ENCODE data around the gene CLDN6. TPM values are rescaled to one million over a fixed set of nuclear protein-coding genes. Genes with fewer than 3 reads are reported as not detected.

Gene CLDN6
- total RNA-seq, 1 donor from 2014 or later = 31.1 TPM

DNA sequence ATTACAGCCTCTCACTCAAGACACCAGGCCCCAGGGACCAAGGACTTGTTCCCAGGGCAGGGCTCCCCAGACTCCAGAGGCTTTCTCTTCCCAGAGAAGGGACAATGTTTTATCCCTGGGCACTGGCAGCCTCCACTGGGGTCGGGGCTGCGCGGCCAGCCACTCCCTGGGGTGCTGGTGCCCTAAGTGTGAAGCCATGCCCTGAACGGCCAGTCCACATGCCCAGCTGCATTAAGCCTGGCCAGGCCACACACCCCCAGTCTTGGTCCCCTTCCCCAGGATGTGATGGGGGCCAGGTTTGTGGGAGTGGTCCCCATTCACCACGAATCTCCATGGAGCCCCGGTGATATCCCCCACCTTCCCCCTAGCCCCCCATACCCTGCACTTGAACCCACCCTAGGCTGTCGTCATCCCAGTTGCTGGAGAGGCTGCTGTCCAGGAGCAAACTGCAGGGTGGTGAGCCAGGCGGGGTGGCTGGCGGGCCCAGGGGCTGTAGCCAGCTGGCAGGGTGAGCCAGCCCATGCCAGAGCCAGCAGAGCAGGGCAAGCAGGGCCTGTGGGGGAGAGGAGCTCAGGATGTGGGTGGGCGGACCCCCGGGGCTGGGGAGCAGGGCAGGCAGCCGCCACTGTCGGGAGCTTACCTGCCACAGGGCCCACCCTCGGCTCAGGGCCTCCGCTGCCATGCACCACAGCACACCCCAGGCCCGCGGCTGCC is 44.2 kb downstream of the CLDN6 start:
- no peak for DNase-seq
- TF ChIP-seq, protein P1, sequence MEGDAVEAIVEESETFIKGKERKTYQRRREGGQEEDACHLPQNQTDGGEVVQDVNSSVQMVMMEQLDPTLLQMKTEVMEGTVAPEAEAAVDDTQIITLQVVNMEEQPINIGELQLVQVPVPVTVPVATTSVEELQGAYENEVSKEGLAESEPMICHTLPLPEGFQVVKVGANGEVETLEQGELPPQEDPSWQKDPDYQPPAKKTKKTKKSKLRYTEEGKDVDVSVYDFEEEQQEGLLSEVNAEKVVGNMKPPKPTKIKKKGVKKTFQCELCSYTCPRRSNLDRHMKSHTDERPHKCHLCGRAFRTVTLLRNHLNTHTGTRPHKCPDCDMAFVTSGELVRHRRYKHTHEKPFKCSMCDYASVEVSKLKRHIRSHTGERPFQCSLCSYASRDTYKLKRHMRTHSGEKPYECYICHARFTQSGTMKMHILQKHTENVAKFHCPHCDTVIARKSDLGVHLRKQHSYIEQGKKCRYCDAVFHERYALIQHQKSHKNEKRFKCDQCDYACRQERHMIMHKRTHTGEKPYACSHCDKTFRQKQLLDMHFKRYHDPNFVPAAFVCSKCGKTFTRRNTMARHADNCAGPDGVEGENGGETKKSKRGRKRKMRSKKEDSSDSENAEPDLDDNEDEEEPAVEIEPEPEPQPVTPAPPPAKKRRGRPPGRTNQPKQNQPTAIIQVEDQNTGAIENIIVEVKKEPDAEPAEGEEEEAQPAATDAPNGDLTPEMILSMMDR (IDR thresholded peaks at IDR 0.05; ENCODE audit: partially characterized antibody, unreplicated experiment) = no peak
- no peaks in the 10 kb centered on the region for H3K27me3 Mint-ChIP-seq (ENCODE audit: unreplicated experiment)
- H3K4me1 Mint-ChIP-seq (ENCODE audit: low read depth, unreplicated experiment) = peaks cover 6% of the 10 kb centered on the region
- no peak overlapping the region for H3K27ac Mint-ChIP-seq (ENCODE audit: unreplicated experiment)
- no peak overlapping the region for H3K4me3 Mint-ChIP-seq (ENCODE audit: unreplicated experiment)
- no peaks in the 10 kb centered on the region for H3K9me3 Mint-ChIP-seq (ENCODE audit: unreplicated experiment)
- no peaks in the 10 kb centered on the region for H3K36me3 Mint-ChIP-seq (ENCODE audit: unreplicated experiment)

DNA sequence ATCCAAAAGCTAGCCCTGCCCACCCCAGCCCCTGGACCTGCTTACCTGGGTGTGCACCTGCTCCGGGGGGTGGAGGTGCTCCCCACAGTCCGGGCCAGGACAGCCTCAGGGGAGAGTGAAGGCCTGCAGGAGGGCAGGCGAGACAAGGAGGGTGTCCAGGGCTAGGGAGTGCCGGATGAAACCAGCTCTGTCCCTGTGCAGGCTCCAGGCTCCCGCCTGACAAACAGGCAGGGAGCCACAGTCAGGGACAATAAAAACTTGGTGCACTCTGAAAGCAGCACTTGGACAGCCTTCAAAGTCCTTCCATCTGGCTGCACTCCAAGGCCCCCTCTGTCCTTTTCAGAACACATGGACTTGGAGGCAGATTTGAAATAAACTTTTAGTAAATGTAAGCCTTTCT is 44.9 kb downstream of the CLDN6 start:
- TF ChIP-seq, protein P1 (IDR thresholded peaks at IDR 0.05; ENCODE audit: partially characterized antibody, unreplicated experiment) = no peak
- Mint-ChIP-seq H3K4me3 (ENCODE audit: unreplicated experiment) (no peak overlapping the region), H3K27ac (ENCODE audit: unreplicated experiment) (no peak overlapping the region), H3K9me3 (ENCODE audit: unreplicated experiment) (peaks cover 3% of the 10 kb centered on the region), H3K27me3 (ENCODE audit: unreplicated experiment) (peaks cover 5% of the 10 kb centered on the region), H3K4me1 (ENCODE audit: low read depth, unreplicated experiment) (peaks cover 10% of the 10 kb centered on the region), H3K36me3 (ENCODE audit: unreplicated experiment) (no peaks in the 10 kb centered on the region)
- no peak for DNase-seq

GRCh38 chr16:2971985-2972784 is 45.8 kb downstream of the CLDN6 start:
- TF ChIP-seq, protein P1 (IDR thresholded peaks at IDR 0.05; ENCODE audit: partially characterized antibody, unreplicated experiment) = no peak
- no peak for DNase-seq
- Mint-ChIP-seq H3K27ac (ENCODE audit: unreplicated experiment) (no peak overlapping the region), H3K27me3 (ENCODE audit: unreplicated experiment) (peaks cover 8% of the 10 kb centered on the region), H3K4me3 (ENCODE audit: unreplicated experiment) (peak overlapping the region; percentile 20), H3K9me3 (ENCODE audit: unreplicated experiment) (peaks cover 4% of the 10 kb centered on the region), H3K4me1 (ENCODE audit: low read depth, unreplicated experiment) (peaks cover 11% of the 10 kb centered on the region), H3K36me3 (ENCODE audit: unreplicated experiment) (no peaks in the 10 kb centered on the region)

DNA sequence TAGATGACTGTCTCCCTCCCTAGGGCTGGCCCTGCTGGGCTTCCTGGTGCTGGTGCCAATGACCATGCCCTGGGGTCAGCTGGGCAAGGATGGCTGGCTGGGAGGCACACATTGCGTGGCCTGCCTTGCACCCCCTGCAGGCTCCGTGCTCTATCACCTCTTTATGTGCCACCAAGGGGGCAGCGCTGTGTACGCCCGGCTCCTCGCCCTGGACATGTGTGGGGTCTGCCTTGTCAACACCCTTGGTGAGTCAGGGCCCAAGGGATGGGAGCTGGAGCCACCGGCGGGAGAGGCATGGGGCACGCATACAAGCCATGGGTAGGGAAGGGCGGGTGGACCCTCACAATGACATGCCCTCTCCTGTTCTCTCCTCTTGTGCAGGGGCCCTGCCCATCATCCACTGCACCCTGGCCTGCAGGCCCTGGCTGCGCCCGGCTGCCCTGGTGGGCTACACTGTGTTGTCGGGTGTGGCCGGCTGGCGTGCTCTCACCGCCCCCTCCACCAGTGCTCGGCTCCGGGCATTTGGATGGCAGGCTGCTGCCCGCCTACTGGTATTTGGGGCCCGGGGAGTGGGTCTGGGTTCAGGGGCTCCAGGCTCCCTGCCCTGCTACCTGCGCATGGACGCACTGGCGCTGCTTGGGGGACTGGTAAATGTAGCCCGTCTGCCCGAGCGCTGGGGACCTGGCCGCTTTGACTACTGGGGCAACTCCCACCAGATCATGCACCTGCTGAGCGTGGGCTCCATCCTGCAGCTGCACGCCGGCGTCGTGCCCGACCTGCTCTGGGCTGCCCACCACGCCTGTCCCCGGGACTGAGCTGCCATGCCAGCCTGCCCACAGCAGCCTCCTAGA is 46.6 kb downstream of the CLDN6 start:
- peaks cover 8% of the 10 kb centered on the region for H3K27me3 Mint-ChIP-seq (ENCODE audit: unreplicated experiment)
- H3K4me3 Mint-ChIP-seq (ENCODE audit: unreplicated experiment) = peak overlapping the region; percentile 78
- H3K27ac Mint-ChIP-seq (ENCODE audit: unreplicated experiment) = no peak overlapping the region
- H3K9me3 Mint-ChIP-seq (ENCODE audit: unreplicated experiment) = peaks cover 4% of the 10 kb centered on the region
- peaks cover 11% of the 10 kb centered on the region for H3K4me1 Mint-ChIP-seq (ENCODE audit: low read depth, unreplicated experiment)
- no peaks in the 10 kb centered on the region for H3K36me3 Mint-ChIP-seq (ENCODE audit: unreplicated experiment)
- TF ChIP-seq, protein P1 (IDR thresholded peaks at IDR 0.05; ENCODE audit: partially characterized antibody, unreplicated experiment) = no peak
- no peak for DNase-seq

Measured in glutamatergic neuron (in vitro differentiated cells).